Activated T-cell treated with anti-CD3 and anti-CD28 coated beads for 48 hours (primary cell): ENCODE data around the gene CDK16.
A peak's percentile ranks its signal among the peaks of the same experiment; 100 is the strongest.

Experiments used
- DNase-seq: peaks from one replicate; pipeline ENCODE4 v3.0.0-alpha.2; 2020; ENCODE audit warnings: low read depth

Gene CDK16

DNA sequence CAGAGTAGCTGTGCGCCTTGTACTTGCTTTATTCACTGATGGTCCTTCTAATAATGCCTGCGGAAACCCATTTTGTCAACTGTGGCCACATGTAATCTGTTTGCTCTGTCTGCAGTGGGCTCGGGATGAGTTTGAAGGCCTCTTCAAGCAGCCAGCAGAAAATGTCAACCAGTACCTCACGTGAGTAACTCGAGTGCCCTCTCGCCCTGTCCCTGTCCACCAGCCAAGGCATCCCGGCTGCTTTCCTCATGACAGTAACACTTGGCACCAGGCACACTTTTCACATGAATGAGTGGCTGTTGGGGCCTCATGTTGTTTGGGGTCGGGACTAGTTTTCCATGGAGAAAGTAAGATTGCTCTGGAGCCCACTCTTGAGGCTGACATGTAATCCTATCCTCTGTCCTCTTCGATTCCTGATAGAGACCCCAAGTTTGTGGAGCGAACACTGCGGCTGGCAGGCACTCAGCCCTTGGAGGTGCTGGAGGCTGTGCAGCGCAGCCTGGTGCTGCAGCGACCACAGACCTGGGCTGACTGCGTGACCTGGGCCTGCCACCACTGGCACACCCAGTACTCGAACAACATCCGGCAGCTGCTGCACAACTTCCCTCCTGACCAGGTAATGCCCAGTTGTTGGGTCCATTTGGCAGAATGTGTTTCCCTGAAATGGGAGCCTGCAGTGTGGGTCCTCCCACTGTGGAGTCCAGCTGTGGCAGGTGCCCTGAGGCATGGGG, 8.8 kb upstream of the CDK16 start:
- DNase-seq = no peak

DNA sequence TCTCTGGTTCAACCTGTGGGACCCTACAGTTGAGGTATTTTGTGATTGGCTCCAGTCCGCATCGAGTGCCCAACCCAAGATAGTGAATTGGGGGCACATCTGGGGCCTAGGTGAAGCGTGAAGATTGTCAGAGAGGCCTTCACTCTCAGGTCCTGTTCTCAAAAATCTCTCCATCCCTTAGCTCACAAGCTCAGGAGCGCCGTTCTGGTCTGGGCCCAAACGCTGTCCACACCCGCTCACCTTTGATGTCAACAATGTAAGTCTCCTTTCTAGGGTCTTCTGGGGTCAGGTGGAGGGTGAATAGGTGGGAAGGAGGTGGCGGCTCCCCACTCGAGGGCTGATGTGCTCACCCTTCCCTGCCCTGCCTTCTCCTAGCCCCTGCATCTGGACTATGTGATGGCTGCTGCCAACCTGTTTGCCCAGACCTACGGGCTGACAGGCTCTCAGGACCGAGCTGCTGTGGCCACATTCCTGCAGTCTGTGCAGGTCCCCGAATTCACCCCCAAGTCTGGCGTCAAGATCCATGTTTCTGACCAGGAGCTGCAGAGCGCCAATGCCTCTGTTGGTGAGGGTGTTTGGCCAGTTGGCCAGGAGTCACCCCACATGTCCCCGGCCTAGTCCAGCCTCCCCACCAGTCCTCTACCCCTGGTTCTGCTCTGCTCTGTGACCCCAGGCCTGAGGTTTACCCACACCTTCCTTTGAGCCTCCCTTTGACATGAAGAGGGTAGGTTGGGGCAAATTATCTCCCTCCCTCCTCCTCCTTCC, 7.6 kb upstream of the CDK16 start:
- no peak for DNase-seq

DNA sequence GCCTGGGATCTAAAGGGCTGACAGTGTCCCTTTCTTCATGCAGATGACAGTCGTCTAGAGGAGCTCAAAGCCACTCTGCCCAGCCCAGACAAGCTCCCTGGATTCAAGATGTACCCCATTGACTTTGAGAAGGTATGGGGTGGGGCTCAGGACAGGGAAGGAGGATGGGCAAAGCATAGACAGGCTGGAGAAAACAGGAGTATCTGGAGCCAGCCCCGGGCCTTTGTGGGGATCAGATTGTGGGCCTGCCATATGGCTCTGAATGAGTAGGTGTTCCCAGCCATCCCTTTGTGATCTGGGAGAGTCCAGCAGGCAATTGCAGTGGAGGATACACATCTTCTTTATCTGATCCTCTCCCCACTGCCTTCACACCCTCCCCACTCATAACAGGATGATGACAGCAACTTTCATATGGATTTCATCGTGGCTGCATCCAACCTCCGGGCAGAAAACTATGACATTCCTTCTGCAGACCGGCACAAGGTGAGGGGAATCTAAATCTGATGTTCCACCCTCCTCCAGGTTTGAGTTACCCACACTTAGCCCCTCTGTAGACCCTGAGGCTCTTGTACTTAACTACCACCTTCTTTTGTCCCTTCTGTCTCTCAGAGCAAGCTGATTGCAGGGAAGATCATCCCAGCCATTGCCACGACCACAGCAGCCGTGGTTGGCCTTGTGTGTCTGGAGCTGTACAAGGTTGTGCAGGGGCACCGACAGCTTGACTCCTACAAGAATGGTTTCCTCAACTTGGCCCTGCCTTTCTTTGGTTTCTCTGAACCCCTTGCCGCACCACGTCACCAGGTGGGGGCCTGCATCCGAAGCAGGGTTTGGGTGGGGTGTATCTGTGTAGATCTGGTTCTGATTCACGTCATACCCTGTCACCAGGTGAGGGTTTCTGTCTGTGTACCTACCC, 5.8 kb upstream of the CDK16 start:
- no peak for DNase-seq

DNA sequence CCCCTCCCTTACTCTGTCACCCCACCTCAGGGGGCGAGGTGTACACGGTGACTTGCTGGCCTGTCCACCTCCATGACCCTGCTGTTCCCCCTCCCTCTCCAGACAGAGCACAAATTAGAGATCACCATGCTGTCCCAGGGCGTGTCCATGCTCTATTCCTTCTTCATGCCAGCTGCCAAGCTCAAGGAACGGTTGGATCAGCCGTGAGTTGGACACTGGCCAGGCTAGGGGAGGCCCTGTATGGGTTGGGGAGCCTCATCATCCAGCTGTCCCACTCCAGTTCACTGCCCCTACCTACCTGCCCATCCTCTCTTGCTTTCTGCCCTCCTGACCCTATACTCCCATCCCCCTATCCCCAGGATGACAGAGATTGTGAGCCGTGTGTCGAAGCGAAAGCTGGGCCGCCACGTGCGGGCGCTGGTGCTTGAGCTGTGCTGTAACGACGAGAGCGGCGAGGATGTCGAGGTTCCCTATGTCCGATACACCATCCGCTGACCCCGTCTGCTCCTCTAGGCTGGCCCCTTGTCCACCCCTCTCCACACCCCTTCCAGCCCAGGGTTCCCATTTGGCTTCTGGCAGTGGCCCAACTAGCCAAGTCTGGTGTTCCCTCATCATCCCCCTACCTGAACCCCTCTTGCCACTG, 3.9 kb upstream of the CDK16 start:
- no peak for DNase-seq

DNA sequence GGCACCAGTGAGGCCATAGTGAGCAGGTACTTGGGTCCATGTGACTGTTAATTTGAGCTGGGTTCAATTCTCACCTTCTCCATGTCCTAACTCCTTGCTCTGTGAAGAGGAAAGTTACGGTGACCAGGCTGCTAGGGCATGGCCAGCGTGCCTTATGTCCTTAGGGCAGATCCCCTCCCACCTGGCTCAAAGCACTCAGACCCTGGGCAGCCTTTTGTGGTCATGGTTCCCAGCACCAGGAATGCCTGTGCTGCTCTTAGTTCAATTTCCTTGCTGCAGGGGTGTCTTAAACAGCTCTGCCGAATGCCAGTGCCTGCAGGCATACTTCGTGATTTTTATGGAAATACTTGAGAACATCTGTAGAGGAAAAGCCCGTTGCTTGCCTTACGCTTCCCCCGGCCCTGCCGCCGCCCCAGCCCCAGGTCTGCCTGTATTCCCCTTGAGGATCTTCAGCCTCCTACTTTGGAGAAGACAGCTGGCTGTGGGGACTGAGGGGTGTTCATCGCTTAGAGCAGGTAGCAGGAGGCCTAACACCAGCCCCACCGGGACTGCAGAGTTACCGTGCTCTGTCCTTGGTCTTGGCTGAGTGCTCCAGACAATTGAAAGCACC, 3.1 kb upstream of the CDK16 start:
- DNase-seq = no peak

DNA sequence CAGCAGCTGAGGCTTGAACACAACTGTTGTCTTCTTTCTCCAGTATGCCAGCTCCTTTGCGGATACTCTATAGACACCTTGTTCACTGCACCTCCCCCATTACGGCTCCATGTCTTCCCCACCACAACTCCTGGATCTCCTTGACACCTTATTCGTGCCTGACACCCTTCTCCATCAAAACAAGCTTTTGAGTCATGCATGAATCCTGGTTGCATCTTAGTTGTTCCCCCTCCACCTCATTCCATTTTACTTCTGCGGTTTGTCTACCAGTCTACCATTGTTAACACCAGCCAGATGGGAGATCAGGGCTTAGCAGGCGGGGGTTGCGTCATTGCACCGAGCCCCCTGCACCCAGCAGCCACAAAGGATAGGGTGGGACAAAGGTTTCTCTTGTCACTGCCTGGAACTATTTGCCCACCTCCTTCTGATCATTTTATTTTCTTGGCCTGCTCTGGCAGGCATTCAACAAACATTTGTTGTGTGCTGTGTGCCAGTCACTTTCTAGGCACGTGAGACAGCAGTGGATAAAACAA, 2.0 kb upstream of the CDK16 start:
- no peak for DNase-seq

DNA sequence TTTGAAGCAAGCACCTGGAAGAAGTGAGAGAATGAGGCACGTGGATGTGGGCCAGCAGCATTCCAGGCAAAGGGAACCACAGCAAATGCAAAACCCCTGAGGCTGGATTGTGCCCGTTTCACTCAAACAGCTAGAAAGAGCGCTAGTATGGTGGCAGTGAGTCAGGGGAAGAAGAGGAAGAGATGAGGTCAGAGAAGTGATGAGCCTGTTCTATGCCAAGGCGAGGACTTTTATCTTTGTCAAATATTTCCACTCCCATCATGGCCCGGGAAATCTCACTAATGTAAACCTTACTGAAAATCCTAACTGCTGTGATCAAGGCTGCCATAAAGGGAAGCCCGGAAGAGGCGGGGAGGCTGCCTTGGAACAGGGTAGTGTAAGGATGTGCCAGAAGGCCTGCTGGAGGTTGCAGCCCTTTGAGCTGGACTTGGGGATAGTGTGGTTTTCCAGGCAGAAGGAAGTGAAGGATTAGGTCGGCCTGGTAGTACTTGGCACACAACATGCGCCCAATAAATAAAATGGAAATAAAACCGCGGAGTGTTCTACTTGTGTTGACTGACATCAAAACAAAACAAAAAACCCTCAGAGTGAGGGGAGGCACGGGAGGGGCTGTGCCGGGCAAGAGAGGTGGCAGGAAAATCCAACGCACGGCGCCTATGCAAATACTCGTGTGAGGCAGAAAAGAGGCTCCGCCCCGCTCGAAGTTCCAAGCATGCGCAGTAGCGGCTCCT, 1.2 kb upstream of the CDK16 start:
- DNase-seq = no peak

DNA sequence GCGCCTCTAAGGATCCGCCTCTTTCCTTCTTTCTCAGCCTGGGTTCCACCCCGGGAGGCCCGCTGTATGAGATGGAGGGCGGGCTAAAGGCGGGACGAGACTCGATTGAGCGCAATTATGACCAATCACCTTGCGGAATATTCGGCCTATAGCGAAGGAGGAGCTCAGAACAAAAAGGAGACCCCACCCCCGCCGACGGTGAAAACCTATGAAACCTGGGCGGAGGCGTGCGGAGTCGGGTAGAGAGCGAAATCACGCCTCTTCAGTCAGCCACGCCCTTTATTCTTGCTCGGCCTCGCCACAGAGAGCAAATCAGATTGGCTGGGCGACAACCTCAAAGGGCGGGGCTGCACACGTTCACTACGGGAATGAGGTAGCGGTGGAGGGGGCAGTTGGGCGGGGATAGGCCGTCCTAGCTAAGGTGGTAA, 615 bp upstream of the CDK16 start:
- peak; percentile 89 for DNase-seq

DNA sequence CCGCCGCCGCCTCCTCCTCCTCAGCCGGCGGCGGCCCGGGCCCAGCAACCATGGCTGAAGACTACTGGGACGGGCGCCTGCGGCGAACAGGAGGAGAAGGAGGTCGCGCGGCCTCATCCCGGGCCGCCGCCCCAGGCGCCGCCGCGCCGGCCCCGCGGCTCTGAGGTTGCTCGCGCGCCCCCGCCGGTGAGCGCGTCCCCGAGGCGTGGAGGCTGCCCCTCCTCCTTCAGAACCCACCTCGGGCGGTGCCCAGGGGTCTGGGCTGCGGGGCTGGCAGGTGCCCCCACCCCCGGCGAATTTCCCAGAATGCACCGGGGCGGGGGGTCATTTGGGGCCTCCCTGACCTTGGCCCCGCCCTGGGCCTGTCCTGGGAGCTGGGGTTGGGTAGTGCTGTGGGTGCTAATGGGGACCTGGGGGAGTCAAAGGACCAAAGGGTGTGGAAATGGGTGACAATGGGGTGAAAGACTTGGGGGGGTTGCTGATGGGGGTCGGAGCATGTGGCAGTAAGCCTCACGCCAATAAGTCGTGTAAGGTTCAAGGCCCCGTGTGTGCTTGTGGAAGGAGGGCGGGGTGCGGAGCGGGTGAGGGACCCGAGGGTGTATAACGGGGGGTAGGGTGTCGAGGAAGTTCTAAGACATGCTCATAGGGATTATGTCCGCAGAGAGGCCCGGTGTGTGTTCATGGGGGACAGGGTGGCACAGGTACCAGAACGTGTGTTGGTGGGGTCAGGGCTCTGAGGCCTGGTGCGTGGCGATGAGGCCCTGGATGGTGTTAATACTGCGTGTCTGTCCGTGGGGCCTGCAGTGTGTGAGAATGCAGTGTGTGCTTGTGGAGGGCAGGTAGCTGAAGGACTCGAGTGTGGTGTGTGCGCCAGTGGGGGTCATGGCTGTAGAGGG, 687 bp downstream of the CDK16 start:
- DNase-seq = peak; percentile 39

DNA sequence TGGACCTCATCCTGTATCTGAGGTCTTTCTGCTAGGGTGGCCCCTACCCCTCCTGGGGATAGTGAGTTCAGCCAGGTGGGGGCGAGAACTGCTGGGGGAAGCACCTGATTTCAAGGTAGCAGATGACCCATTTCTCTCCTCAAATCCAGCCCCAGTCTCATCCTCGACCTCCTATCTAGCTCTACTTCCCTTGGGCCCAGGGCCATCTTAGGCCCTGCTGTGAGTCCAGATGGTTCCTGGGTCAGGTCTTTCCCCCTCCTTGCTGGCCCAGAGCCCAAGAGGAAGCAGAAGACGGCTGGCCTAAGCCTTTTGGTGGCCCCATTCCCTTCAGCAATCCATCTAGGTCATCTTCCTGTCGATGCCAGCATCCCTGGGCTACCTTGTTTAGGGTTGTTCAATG, 3.3 kb downstream of the CDK16 start:
- DNase-seq = no peak

DNA sequence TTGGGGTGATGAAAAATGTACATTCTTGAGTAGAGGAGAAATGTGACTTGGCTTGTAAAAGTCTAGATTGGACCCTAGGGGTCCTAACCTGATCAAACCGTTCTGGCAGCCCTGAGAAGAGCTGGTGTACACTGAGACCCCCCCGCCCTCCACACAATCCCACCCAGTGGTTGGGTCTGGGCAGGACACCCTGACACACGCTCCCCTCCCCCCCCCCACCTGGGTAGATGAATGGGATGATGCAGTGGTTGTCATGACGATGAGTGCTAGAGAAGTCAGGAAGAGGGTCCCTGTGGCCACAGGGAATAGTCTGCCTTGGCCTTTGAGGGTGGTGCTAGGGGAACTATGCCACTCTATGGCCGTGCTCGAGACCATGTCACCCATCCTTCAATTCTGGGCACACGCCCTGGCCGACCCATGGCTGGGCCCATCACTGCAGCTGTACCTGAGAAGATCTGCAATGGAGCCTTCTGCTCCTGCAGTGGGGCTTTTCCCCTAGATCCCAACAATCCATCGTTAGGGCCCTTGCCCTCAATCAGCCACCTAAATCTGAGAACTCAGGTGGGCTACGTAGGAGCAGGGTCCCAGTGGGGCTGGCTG, 4.4 kb downstream of the CDK16 start:
- DNase-seq = no peak

DNA sequence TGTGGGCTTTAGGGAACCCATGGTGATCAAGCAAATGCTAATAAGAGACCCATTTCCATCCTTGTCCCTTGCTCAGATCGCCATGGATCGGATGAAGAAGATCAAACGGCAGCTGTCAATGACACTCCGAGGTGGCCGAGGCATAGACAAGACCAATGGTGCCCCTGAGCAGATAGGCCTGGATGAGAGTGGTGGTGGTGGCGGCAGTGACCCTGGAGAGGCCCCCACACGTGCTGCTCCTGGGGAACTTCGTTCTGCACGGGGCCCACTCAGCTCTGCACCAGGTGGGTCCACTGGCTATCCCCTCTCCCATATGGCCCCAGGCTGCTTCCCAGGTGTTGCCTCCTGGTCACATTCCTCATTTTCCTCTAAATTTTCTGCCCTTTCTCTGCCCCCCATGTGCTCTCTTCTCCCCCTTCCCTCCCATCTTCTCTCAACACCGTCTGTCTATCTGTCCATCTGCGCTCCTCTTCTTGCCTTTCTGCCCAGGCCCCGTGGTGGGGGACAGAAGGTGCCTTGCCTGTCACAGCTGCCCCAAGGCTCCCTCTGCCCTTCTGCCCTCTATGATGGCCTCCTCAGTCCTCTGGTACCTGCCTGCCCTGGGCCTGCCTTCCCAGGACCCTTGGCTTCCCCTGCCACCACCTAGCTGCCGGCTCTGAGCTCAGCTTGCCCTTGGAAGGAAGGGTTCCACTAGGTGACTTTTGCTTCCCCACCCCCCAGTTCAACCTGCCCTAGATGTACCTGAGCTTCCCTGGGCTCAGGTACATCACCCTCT, 5.2 kb downstream of the CDK16 start:
- no peak for DNase-seq

DNA sequence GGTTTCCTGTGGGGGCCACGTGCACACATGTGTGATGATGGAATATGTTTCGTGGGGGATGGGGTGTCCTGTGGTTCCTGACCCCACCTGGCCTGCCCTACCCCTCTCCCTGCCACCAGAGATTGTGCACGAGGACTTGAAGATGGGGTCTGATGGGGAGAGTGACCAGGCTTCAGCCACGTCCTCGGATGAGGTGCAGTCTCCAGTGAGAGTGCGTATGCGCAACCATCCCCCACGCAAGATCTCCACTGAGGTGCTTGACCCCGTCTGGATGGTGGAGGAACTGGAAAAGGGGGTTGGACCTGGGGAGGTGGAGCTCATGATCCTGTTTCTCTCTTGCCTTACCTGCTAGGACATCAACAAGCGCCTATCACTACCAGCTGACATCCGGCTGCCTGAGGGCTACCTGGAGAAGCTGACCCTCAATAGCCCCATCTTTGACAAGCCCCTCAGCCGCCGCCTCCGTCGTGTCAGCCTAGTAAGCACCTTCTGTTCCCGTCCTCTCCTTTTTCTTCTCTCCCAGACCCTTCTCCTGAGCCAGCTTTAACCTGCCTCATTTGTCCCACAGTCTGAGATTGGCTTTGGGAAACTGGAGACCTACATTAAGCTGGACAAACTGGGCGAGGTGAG, 5.9 kb downstream of the CDK16 start:
- DNase-seq = no peak

DNA sequence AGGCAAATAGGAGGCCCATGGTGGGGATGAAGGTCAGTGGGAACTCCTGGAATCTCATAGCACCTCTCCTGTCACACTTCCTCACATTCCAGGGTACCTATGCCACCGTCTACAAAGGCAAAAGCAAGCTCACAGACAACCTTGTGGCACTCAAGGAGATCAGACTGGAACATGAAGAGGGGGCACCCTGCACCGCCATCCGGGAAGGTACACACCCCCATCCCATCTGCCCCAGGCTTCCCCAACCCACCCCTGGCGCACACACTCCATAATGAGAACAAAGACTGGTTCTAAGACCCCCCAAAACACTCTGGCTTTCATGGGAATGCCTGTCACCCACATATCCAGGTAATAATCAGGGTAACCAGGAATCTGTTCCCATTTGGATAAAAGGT, 6.4 kb downstream of the CDK16 start:
- no peak for DNase-seq

DNA sequence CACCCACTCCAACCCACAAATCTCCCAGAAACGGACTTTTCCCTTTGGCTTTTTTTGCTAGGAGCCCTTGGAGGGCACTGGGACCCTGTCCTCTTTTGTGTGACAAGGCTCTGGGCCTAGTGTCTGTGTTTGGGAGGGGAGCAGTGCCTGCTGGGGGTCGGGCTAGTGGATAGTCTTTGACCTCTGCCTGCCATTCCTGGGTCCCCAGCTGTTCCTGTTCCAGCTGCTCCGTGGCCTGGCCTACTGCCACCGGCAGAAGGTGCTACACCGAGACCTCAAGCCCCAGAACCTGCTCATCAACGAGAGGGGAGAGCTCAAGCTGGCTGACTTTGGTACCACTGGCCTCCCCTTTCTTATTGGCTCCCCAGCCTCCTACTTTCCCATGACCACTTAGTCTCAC, 7.6 kb downstream of the CDK16 start:
- no peak for DNase-seq

DNA sequence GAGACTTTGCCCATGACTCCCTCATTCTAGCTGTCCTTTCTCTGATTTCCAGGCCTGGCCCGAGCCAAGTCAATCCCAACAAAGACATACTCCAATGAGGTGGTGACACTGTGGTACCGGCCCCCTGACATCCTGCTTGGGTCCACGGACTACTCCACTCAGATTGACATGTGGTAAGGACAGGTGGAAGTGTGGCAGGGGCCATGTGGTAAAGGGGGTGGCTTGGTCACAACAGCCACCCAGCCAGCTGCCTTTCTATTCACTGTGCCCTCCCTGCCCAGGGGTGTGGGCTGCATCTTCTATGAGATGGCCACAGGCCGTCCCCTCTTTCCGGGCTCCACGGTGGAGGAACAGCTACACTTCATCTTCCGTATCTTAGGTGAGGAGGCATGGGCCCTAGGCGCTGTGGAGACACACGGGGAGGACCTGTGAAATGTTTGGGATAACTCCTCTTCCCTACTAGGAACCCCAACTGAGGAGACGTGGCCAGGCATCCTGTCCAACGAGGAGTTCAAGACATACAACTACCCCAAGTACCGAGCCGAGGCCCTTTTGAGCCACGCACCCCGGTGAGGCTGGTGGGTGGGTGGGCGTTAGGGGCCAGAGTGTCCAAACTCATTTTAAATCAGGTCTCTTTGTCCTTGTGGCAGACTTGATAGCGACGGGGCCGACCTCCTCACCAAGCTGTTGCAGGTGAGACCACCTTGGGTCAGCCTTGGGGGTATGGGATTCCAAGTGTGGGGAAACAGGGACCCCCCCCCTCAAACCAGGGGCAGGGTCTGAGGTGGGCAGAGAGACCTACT, 8.3 kb downstream of the CDK16 start:
- no peak for DNase-seq

DNA sequence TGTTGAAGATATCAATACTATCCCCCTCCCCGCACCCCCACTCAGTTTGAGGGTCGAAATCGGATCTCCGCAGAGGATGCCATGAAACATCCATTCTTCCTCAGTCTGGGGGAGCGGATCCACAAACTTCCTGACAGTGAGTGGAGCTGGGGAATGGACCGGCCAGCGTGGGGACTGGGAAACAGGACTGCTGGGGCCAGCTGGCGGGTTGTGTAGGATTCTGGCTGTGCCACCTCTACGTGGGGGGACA, 8.8 kb downstream of the CDK16 start:
- no peak for DNase-seq
